PC-3 (cell line): Measurements from ENCODE around the gene SP100. TPM values are rescaled to one million over a fixed set of nuclear protein-coding genes. Genes with fewer than 3 reads are reported as not detected.

Experiments used
- ATAC-seq: fragments of 200-7000 bp; cut with Tn5 transposase; 2 replicates; pipeline ENCODE4 v1.9.1; 2020; ENCODE audit warnings: mild to moderate bottlenecking, moderate library complexity
- BruUV-seq: library from RNA; stranded (reverse); fragments of 400-500 nt; replicated peaks from 2 replicates; lab custom pipeline; 2021; lab: Mats Ljungman, UMichigan
- CTCF ChIA-PET: fragments of 300-600 bp; sonication (Branson Sonifier 250); formaldehyde crosslinking; loops from one replicate; lab custom pipeline; 2022; ENCODE audit warnings: antibody characterized with exemption; lab: Charles Lee
- POLR2A ChIA-PET: fragments of 300-600 bp; sonication (Branson Sonifier 250); formaldehyde crosslinking; loops from one replicate; lab custom pipeline; 2022; ENCODE audit warnings: antibody characterized with exemption; ENCODE audit not compliant: unreplicated experiment; lab: Charles Lee
- DNase-seq: peaks from one replicate; pipeline ENCODE4 v3.0.0-alpha.2; 2015
- H2AFZ ChIP-seq: fragments of 300-600 bp; sonication (generic); 2 replicates; pipeline ENCODE4 v1.6.0; 2016; ENCODE audit warnings: antibody characterized with exemption, low read length
- H3F3A ChIP-seq: fragments of 300-600 bp; sonication (generic); one replicate; pipeline ENCODE4 v1.6.0; 2017; ENCODE audit warnings: antibody characterized with exemption, low read length, control low read depth, mild to moderate bottlenecking; ENCODE audit not compliant: unreplicated experiment
- H3K27ac ChIP-seq: fragments of 300-600 bp; sonication (generic); 2 replicates; pipeline ENCODE4 v1.5.1; 2016; ENCODE audit warnings: mild to moderate bottlenecking, low read length
- H3K27me3 ChIP-seq: fragments of 300-600 bp; sonication (generic); 2 replicates; pipeline ENCODE4 v1.6.1; 2016; ENCODE audit warnings: low read length, mixed read lengths
- H3K36me3 ChIP-seq: fragments of 300-600 bp; sonication (generic); 2 replicates; pipeline ENCODE4 v1.6.1; 2016; ENCODE audit warnings: low read depth, mixed run types, low read length, mixed read lengths
- H3K4me1 ChIP-seq: fragments of 300-600 bp; sonication (generic); 2 replicates; pipeline ENCODE4 v1.5.1; 2016; ENCODE audit warnings: low read length; ENCODE audit not compliant: insufficient read depth
- H3K4me2 ChIP-seq: fragments of 300-600 bp; sonication (generic); 2 replicates; pipeline ENCODE4 v1.6.0; 2016; ENCODE audit warnings: low read length
- H3K4me3 ChIP-seq: fragments of 300-600 bp; sonication (generic); 2 replicates; pipeline ENCODE4 v1.5.1; 2016; ENCODE audit warnings: mild to moderate bottlenecking, low read length, mixed read lengths
- H3K79me2 ChIP-seq: fragments of 300-600 bp; sonication (generic); 2 replicates; pipeline ENCODE4 v1.6.1; 2017; ENCODE audit warnings: low read length, mixed read lengths
- H3K9ac ChIP-seq: fragments of 300-600 bp; sonication (generic); 2 replicates; pipeline ENCODE4 v1.6.0; 2016; ENCODE audit warnings: mild to moderate bottlenecking, low read length
- H3K9me2 ChIP-seq: fragments of 300-600 bp; sonication (generic); replicated peaks from 2 replicates; pipeline ENCODE4 v1.6.1; 2016; ENCODE audit warnings: mixed run types, low read length, mixed read lengths
- H3K9me3 ChIP-seq: fragments of 300-600 bp; sonication (generic); 2 replicates; pipeline ENCODE4 v1.6.1; 2016; ENCODE audit warnings: low read length, mixed read lengths
- H4K20me1 ChIP-seq: fragments of 300-600 bp; sonication (generic); 2 replicates; pipeline ENCODE4 v1.6.1; 2016; ENCODE audit warnings: low read length, mixed read lengths
- CTCF ChIP-seq: fragments of 300-600 bp; sonication (generic); conservative IDR thresholded peaks from 2 replicates; pipeline ENCODE4 v1.5.1; 2017; ENCODE audit warnings: antibody characterized with exemption, low read depth, mild to moderate bottlenecking, low read length
- EZH2 ChIP-seq: fragments of 300-600 bp; sonication (generic); IDR thresholded peaks from one replicate; pipeline ENCODE4 v1.6.1; 2017; ENCODE audit warnings: antibody characterized with exemption, mild to moderate bottlenecking, low read length; ENCODE audit not compliant: unreplicated experiment
- EZH2phosphoT487 ChIP-seq: fragments of 300-600 bp; sonication (generic); IDR thresholded peaks from 2 replicates; pipeline ENCODE4 v1.6.1; 2018; ENCODE audit warnings: mild to moderate bottlenecking, antibody characterized with exemption, low read length, borderline replicate concordance
- intact Hi-C: fragments of 100-400 bp; cut with micrococcal nuclease; formaldehyde crosslinking; loops from 2 replicates; pipeline ENCODE4 v1.9.0; 2023
- total RNA-seq: library from RNA; depleted of rRNA; stranded (reverse); fragments of >200 nt; gene quantifications from 2 replicates; pipeline ENCODE4 v1.2.3, GENCODE V29; 2014

The SP100 gene
- total RNA-seq, 1 experiment from 2014 or later = 49.8 TPM

GRCh38 chr2:230411570-230412370 lies 4.2 kb upstream of the SP100 start:
- H3K27ac ChIP-seq = no peak overlapping the region
- BruUV-seq = TSS peak; percentile 60
- H3K9me3 ChIP-seq = no peaks in the 10 kb centered on the region
- peak overlapping the region; percentile 78 for H3K4me3 ChIP-seq
- H3K36me3 ChIP-seq = no peaks in the 10 kb centered on the region
- DNase-seq = peak; percentile 56
- POLR2A ChIA-PET = no interaction called here
- ATAC-seq = peak; percentile 69
- no peak for TF ChIP-seq CTCF
- no peak for TF ChIP-seq EZH2
- TF ChIP-seq EZH2phosphoT487 = no peak
- no peaks in the 10 kb centered on the region for H4K20me1 ChIP-seq
- peaks cover 19% of the 10 kb centered on the region for H3K4me1 ChIP-seq
- intact Hi-C loops = loop anchor here (10.0 kb wide), 3 partner anchors 197 to 383 kb away; partner anchors contain the start of genes CAB39 and SP110
- H3F3A ChIP-seq = no peaks in the 10 kb centered on the region
- H3K9me2 ChIP-seq = no peaks in the 10 kb centered on the region
- CTCF ChIA-PET = no interaction called here
- peak overlapping the region; percentile 88 for H3K4me2 ChIP-seq
- no peaks in the 10 kb centered on the region for H3K27me3 ChIP-seq
- peak overlapping the region; percentile 65 for H3K9ac ChIP-seq
- peaks cover 5% of the 10 kb centered on the region for H3K79me2 ChIP-seq
- H2AFZ ChIP-seq = peak overlapping the region; percentile 98

GRCh38 chr2:230412371-230412711 lies 3.7 kb upstream of the SP100 start:
- intact Hi-C loops = loop anchor here (10.0 kb wide), 3 partner anchors 198 to 382 kb away; partner anchors contain the start of genes CAB39 and SP110
- H3K4me1 ChIP-seq = peaks cover 20% of the 10 kb centered on the region
- no peaks in the 10 kb centered on the region for H3F3A ChIP-seq
- no peak for ATAC-seq
- H3K27ac ChIP-seq = no peak overlapping the region
- no peaks in the 10 kb centered on the region for H3K36me3 ChIP-seq
- ChIA-PET POLR2A (no interaction called here), CTCF (no interaction called here)
- peak overlapping the region; percentile 88 for H3K4me2 ChIP-seq
- no peaks in the 10 kb centered on the region for H3K9me2 ChIP-seq
- peak overlapping the region; percentile 78 for H3K4me3 ChIP-seq
- no peak for DNase-seq
- H3K27me3 ChIP-seq = no peaks in the 10 kb centered on the region
- H3K9ac ChIP-seq = 0 out of 2 replicates have a peak overlapping the region, but pooled peaks have one; percentile 65
- no peak for TF ChIP-seq CTCF
- no peak for TF ChIP-seq EZH2phosphoT487
- no peak for TF ChIP-seq EZH2
- H2AFZ ChIP-seq = peak overlapping the region; percentile 98
- peaks cover 10% of the 10 kb centered on the region for H3K79me2 ChIP-seq
- no TSS peak for BruUV-seq
- H4K20me1 ChIP-seq = no peaks in the 10 kb centered on the region
- H3K9me3 ChIP-seq = no peaks in the 10 kb centered on the region

- Histone ChIP-seq H4K20me1 (no peaks in the 10 kb centered on the region), H2AFZ (no peak overlapping the region), H3K4me3 (no peak overlapping the region), H3K4me1 (peaks cover 25% of the 10 kb centered on the region), H3F3A (no peaks in the 10 kb centered on the region), H3K4me2 (no peak overlapping the region), H3K27ac (no peak overlapping the region), H3K9me2 (no peaks in the 10 kb centered on the region), H3K36me3 (no peaks in the 10 kb centered on the region), H3K79me2 (peaks cover 16% of the 10 kb centered on the region), H3K9me3 (no peaks in the 10 kb centered on the region), H3K27me3 (no peaks in the 10 kb centered on the region), H3K9ac (no peak overlapping the region)
- ATAC-seq (no peak), DNase-seq (no peak)
- POLR2A ChIA-PET = no interaction called here
- TF ChIP-seq EZH2phosphoT487 (no peak), CTCF (no peak), EZH2 (no peak)
- intact Hi-C loops = loop anchor here (10.0 kb wide), 3 partner anchors 198 to 382 kb away; partner anchors contain the start of genes CAB39 and SP110
- no TSS peak for BruUV-seq
- CTCF ChIA-PET = no interaction called here
These were observed 3.2 kb upstream of the SP100 start for GRCh38 chr2:230412846-230413245.
